IMR-90 (cell line): ENCODE results near the gene MEGF6. TPM values are rescaled to one million over a fixed set of nuclear protein-coding genes. Genes with fewer than 3 reads are reported as not detected.

ENCODE experiments used
- ATAC-seq: fragments of 200-7000 bp; cut with Tn5 transposase; 2 replicates; pipeline ENCODE4 v1.9.1; 2020; ENCODE audit warnings: low read depth, mild to moderate bottlenecking, moderate library complexity
- BruUV-seq: library from RNA; stranded (reverse); fragments of 400-500 nt; replicated peaks from 2 replicates; lab custom pipeline; 2021; lab: Mats Ljungman, UMichigan
- CTCF ChIA-PET: fragments of 300-600 bp; formaldehyde crosslinking; extraction: SDS; loops from one replicate; lab custom pipeline; 2021; ENCODE audit warnings: antibody characterized with exemption; lab: Yijun Ruan, JAX
- POLR2A ChIA-PET: fragments of 300-600 bp; sonication (Branson Sonifier 250); formaldehyde crosslinking; loops from one replicate; lab custom pipeline; 2022; ENCODE audit warnings: antibody characterized with exemption; ENCODE audit not compliant: unreplicated experiment; lab: Charles Lee
- DNase-seq: peaks from one replicate; pipeline ENCODE4 v3.0.0; 2013
- H2AFZ ChIP-seq: replicated peaks from 2 replicates; pipeline ENCODE3; 2013; ENCODE audit warnings: low read length, mild to moderate bottlenecking; ENCODE audit not compliant: poor library complexity
- H2AK5ac ChIP-seq: 2 replicates; pipeline ENCODE4 v1.6.1; 2013; ENCODE audit warnings: low read depth, low read length, inconsistent platforms
- H2AK9ac ChIP-seq: replicated peaks from 2 replicates; pipeline ENCODE3; 2013; ENCODE audit warnings: mild to moderate bottlenecking, low read depth, low read length, moderate library complexity; ENCODE audit not compliant: poor library complexity
- H2BK120ac ChIP-seq: 2 replicates; pipeline ENCODE4 v1.6.1; 2013; ENCODE audit warnings: low read depth, low read length, inconsistent platforms
- H2BK15ac ChIP-seq: 3 replicates; pipeline ENCODE4 v1.6.1; 2013; ENCODE audit warnings: low read depth, low read length, inconsistent platforms
- H2BK20ac ChIP-seq: 2 replicates; pipeline ENCODE4 v1.6.1; 2013; ENCODE audit warnings: low read depth, mild to moderate bottlenecking, inconsistent platforms, low read length, moderate library complexity
- H2BK5ac ChIP-seq: 2 replicates; pipeline ENCODE4 v1.6.1; 2013; ENCODE audit warnings: mild to moderate bottlenecking, low read depth, low read length, inconsistent platforms; ENCODE audit not compliant: poor library complexity, severe bottlenecking
- H3K14ac ChIP-seq: replicated peaks from 2 replicates; pipeline ENCODE4 v1.6.1; 2013; ENCODE audit warnings: low read depth, low read length, inconsistent platforms
- H3K18ac ChIP-seq: 2 replicates; pipeline ENCODE4 v1.6.1; 2013; ENCODE audit warnings: low read depth, low read length, control low read depth
- H3K23ac ChIP-seq: 2 replicates; pipeline ENCODE4 v1.6.1; 2013; ENCODE audit warnings: low read depth, low read length, inconsistent platforms
- H3K27ac ChIP-seq: 2 replicates; pipeline ENCODE4 v1.5.1; 2013; ENCODE audit warnings: mild to moderate bottlenecking, control low read depth, low read length; ENCODE audit not compliant: insufficient read depth
- H3K27me3 ChIP-seq: 2 replicates; pipeline ENCODE4 v1.6.1; 2013; ENCODE audit warnings: low read length; ENCODE audit not compliant: control insufficient read depth, insufficient read depth
- H3K36me3 ChIP-seq: 2 replicates; pipeline ENCODE4 v1.6.1; 2013; ENCODE audit warnings: low read length, mixed read lengths; ENCODE audit not compliant: control insufficient read depth, insufficient read depth
- H3K4ac ChIP-seq: 2 replicates; pipeline ENCODE4 v1.6.1; 2013; ENCODE audit warnings: low read depth, low read length, inconsistent platforms
- H3K4me1 ChIP-seq: 2 replicates; pipeline ENCODE4 v1.6.1; 2013; ENCODE audit warnings: low read length, mixed read lengths; ENCODE audit not compliant: control insufficient read depth, insufficient read depth
- H3K4me2 ChIP-seq: 2 replicates; pipeline ENCODE4 v1.6.1; 2013; ENCODE audit warnings: low read depth, mild to moderate bottlenecking, control low read depth, low read length, moderate library complexity
- H3K4me3 ChIP-seq: 2 replicates; pipeline ENCODE4 v1.5.1; 2013; ENCODE audit warnings: low read depth, mild to moderate bottlenecking, control low read depth, low read length, moderate library complexity; ENCODE audit not compliant: insufficient read depth
- H3K56ac ChIP-seq: 2 replicates; pipeline ENCODE4 v1.6.1; 2013; ENCODE audit warnings: low read length, inconsistent platforms; ENCODE audit not compliant: insufficient read depth; ENCODE audit errors: extremely low read depth
- H3K79me1 ChIP-seq, 2 experiments: 2 replicates each; pipeline ENCODE4 v1.6.1; 2013; ENCODE audit warnings: low read length in 2 of 2, inconsistent platforms in 1 of 2, low read depth in 1 of 2
- H3K9ac ChIP-seq: 2 replicates; pipeline ENCODE4 v1.6.1; 2013; ENCODE audit warnings: low read depth, low read length, control low read depth
- H3K9me1 ChIP-seq: 2 replicates; pipeline ENCODE4 v1.6.1; 2013; ENCODE audit warnings: low read length, inconsistent platforms; ENCODE audit not compliant: insufficient read depth
- H3K9me3 ChIP-seq: 2 replicates; pipeline ENCODE4 v1.6.1; 2013; ENCODE audit warnings: low read length; ENCODE audit not compliant: control insufficient read depth, insufficient read depth
- H4K20me1 ChIP-seq: 2 replicates; pipeline ENCODE4 v1.6.1; 2013; ENCODE audit warnings: low read length, inconsistent platforms; ENCODE audit not compliant: insufficient read depth
- H4K5ac ChIP-seq: 2 replicates; pipeline ENCODE4 v1.6.1; 2013; ENCODE audit warnings: mild to moderate bottlenecking, low read depth, low read length, control low read depth
- H4K8ac ChIP-seq, 2 experiments: 2 replicates each; pipeline ENCODE4 v1.6.1; 2013; ENCODE audit warnings: low read depth in 2 of 2, low read length in 2 of 2, control low read depth in 1 of 2, inconsistent platforms in 1 of 2
- H4K91ac ChIP-seq: 2 replicates; pipeline ENCODE4 v1.6.1; 2013; ENCODE audit warnings: low read depth, low read length, inconsistent platforms; ENCODE audit not compliant: insufficient read depth
- FOS ChIP-seq: fragments of 150-350 bp; IDR thresholded peaks from 2 replicates; pipeline ENCODE4 v1.6.1; 2016; ENCODE audit warnings: low read depth, low read length
- MXI1 ChIP-seq: IDR thresholded peaks from 2 replicates; pipeline ENCODE4 v1.6.1; 2012; ENCODE audit warnings: low read depth, mild to moderate bottlenecking, low read length, moderate library complexity, borderline replicate concordance
- NFE2L2 ChIP-seq: fragments of 150-350 bp; IDR thresholded peaks from 2 replicates; pipeline ENCODE4 v1.6.1; 2016; ENCODE audit warnings: low read depth, mild to moderate bottlenecking, low read length
- POLR2A ChIP-seq: IDR thresholded peaks from 2 replicates; pipeline ENCODE4 v1.6.1; 2012; ENCODE audit warnings: mild to moderate bottlenecking, low read depth, low read length
- RAD21 ChIP-seq: IDR thresholded peaks from 2 replicates; pipeline ENCODE4 v1.6.1; 2012; ENCODE audit warnings: low read length, improper control_type of control experiment
- RFX5 ChIP-seq: IDR thresholded peaks from 2 replicates; pipeline ENCODE4 v1.8.0; 2012; ENCODE audit warnings: low read depth, mild to moderate bottlenecking, low read length, moderate library complexity
- WGBS, 2 experiments: methylation state at CpG; one replicate each; pipeline versions ENCODE4 v1.1.5 to v1.1.7; 2013; ENCODE audit warnings: missing lambda C conversion rate in 2 of 2; ENCODE audit not compliant: insufficient read length in 1 of 2; ENCODE audit errors: extremely low coverage in 2 of 2; 5-methylcytosine and 5-hydroxymethylcytosine counted together
- dilution Hi-C: fragments of 300-500 bp; cut with HindIII; formaldehyde crosslinking; loops from one replicate; pipeline ENCODE4 v1.14.3; 2018; ENCODE audit warnings: low sequenced_read_pairs; ENCODE audit not compliant: unreplicated experiment
- in situ Hi-C: fragments of 300-500 bp; cut with MboI; formaldehyde crosslinking; loops from 3 replicates; pipeline ENCODE4 v1.14.3; 2019; ENCODE audit warnings: low sequenced_read_pairs, inconsistent platforms, mixed read lengths
- intact Hi-C: fragments of 100-400 bp; cut with micrococcal nuclease; formaldehyde crosslinking; loops from 2 replicates; pipeline ENCODE4 v1.10.0; 2022
- polyA plus RNA-seq, 3 experiments: library from polyadenylated mRNA; depleted of rRNA; stranded (reverse); fragments of >200 nt; gene quantifications; 2 replicates each; pipeline ENCODE4 v1.2.3, GENCODE V29; 2012; ENCODE audit warnings: low replicate concordance in 1 of 3
- total RNA-seq: library from RNA; depleted of rRNA; stranded (reverse); fragments of >200 nt; gene quantifications from 2 replicates; pipeline ENCODE4 v1.2.3, GENCODE V29; 2012
- TF ChIP-seq, protein P1 (sequence below): fragments of 150-350 bp; IDR thresholded peaks from 2 replicates; pipeline ENCODE4 v1.6.1; 2016; ENCODE audit warnings: low read depth, mild to moderate bottlenecking, low read length, moderate library complexity, borderline replicate concordance

MEGF6 gene
- total and polyA plus RNA-seq, 2 of the 4 experiments (the other 2 are of a cell fraction), result 0.72 to 4.1 TPM

DNA sequence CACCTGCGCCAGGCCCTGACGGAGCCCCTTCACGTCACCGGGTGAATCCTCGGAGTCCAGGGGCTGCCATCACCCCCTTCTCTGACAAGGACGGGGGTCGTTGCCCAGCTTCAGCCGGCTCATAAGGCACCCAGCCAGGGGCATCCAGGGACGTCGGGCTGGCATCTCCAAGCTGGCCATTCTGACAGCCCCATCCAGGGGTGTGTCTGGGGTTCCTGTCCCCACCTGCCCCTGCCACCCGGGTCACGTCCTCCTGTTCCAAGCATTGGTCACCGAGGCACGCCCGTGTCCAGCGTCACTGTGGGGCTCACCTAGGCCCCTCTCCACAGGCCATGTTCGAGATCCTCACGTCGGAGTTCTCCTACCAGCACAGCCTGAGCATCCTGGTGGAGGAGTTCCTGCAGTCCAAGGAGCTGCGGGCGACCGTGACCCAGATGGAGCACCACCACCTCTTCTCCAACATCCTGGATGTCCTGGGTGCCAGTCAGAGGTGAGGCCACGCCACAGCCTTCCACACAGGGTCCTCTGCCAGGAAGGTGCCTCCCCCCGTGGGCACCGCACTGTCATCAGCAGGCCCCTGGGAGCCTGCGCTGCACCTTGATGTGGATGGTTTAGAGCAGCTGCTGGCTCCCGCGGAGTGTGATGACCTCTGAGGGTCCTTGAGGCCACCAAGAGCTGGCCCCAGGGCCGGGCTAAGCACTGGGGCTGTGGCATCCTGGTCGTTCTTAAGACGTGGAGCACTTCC is 142.0 kb downstream of the MEGF6 start:
- ChIA-PET CTCF (no interaction called here), POLR2A (no interaction called here)
- intact Hi-C loops (no loop called here), dilution Hi-C loops (no loop called here), in situ Hi-C loops (no loop called here)
- Histone ChIP-seq H3K14ac (no peak overlapping the region), H3K27ac (no peak overlapping the region), H2BK20ac (no peak overlapping the region), H3K9ac (no peak overlapping the region), H3K9me3 (no peaks in the 10 kb centered on the region), H3K4me1 (peaks cover 11% of the 10 kb centered on the region), H3K23ac (no peak overlapping the region), H3K79me1 (no peaks in the 10 kb centered on the region), H3K4me2 (no peak overlapping the region), H3K4me3 (no peak overlapping the region), H2AK5ac (no peak overlapping the region), H4K91ac (no peak overlapping the region), H2BK15ac (no peak overlapping the region), H2BK5ac (no peak overlapping the region), H3K27me3 (peaks cover 3% of the 10 kb centered on the region), H3K36me3 (no peaks in the 10 kb centered on the region), H4K20me1 (no peaks in the 10 kb centered on the region; the same call in 1 of the 2 replicates), H2BK120ac (no peak overlapping the region), H4K5ac (no peak overlapping the region), H3K56ac (no peak overlapping the region), H3K4ac (no peak overlapping the region), H3K9me1 (peaks cover 3% of the 10 kb centered on the region; the same call in 1 of the 2 replicates), H2AK9ac (no peak overlapping the region), H3K18ac (no peak overlapping the region), H2AFZ (no peak overlapping the region), H4K8ac (no peak overlapping the region)
- DNase-seq (no peak), ATAC-seq (no peak)
- TF ChIP-seq, protein P1, sequence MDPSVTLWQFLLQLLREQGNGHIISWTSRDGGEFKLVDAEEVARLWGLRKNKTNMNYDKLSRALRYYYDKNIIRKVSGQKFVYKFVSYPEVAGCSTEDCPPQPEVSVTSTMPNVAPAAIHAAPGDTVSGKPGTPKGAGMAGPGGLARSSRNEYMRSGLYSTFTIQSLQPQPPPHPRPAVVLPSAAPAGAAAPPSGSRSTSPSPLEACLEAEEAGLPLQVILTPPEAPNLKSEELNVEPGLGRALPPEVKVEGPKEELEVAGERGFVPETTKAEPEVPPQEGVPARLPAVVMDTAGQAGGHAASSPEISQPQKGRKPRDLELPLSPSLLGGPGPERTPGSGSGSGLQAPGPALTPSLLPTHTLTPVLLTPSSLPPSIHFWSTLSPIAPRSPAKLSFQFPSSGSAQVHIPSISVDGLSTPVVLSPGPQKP, result no peak
- TF ChIP-seq MXI1, result no peak
- TF ChIP-seq FOS, result no peak
- no peak for TF ChIP-seq POLR2A
- no peak for TF ChIP-seq RAD21
- no peak for TF ChIP-seq NFE2L2
- no peak for TF ChIP-seq RFX5
- BruUV-seq, result no TSS peak
- 92% methylated on average over 14 of the region's 31 CpGs; no CpG with 5 or more reads in 1 of the 2 experiments for WGBS, 2 experiments
